Measurements from ENCODE around the gene CEP72. TPM values are rescaled to one million over a fixed set of nuclear protein-coding genes. Genes with fewer than 3 reads are reported as not detected.

Gene CEP72
- total RNA-seq, 1 experiment from 2014 or later: 33.2 TPM

- Histone ChIP-seq H3K4me1 (ENCODE audit: control insufficient read depth, insufficient read depth, low read length) (0 out of 2 replicates have a peak, but pooled peaks cover 3% of the 10 kb centered on the region), H3K27ac (ENCODE audit: low read length) (no peak overlapping the region), H3K27me3 (ENCODE audit: control insufficient read depth, insufficient read depth, low read length) (peaks cover 5% of the 10 kb centered on the region), H3K4me3 (ENCODE audit: low read depth in 2 of 2, low read length in 2 of 2) (no peak overlapping the region), H3K9me3 (ENCODE audit: control insufficient read depth, insufficient read depth, low read depth, low read length) (no peaks in the 10 kb centered on the region), H3K36me3 (ENCODE audit: control insufficient read depth, insufficient read depth, low read length) (no peaks in the 10 kb centered on the region)
- POLR2A ChIA-PET: no interaction called here
- in situ Hi-C loops (cut with HindIII; ENCODE audit: low pct_unique_long_range_greater_than_20kb, low sequenced_read_pairs): no loop called here
- ATAC-seq (no peak), DNase-seq (ENCODE audit: low read depth, low spot score) (no peak)
- no TSS peak for BruUV-seq (replicated peaks)
- intact Hi-C loops (cut with micrococcal nuclease; ENCODE audit: unreplicated experiment): no loop called here
- TF ChIP-seq CTCF (IDR thresholded peaks at IDR 0.05): no peak
- TF ChIP-seq TCF7L2 (IDR thresholded peaks at IDR 0.05; ENCODE audit: low read depth, low read length): no peak
- no peak for TF ChIP-seq REST (IDR thresholded peaks at IDR 0.05; ENCODE audit: insufficient read depth in 1 of 2, low read depth in 2 of 2, low read length in 1 of 2)
- no peak for TF ChIP-seq SIN3A (IDR thresholded peaks at IDR 0.05; ENCODE audit: borderline replicate concordance, insufficient read depth, low read depth, low read length)
- no peak for TF ChIP-seq POLR2AphosphoS5 (IDR thresholded peaks at IDR 0.05; ENCODE audit: low read depth, low read length)
- CTCF ChIA-PET: no interaction called here
These were observed 29.1 kb upstream of the CEP72 start for GRCh38 chr5:582936-583635.

- ChIA-PET CTCF (no interaction called here), POLR2A (no interaction called here)
- ATAC-seq: no peak
- intact Hi-C loops (cut with micrococcal nuclease; ENCODE audit: unreplicated experiment): no loop called here
- H3K4me3 ChIP-seq (ENCODE audit: low read depth in 2 of 2, low read length in 2 of 2): no peak overlapping the region
- no peaks in the 10 kb centered on the region for H3K9me3 ChIP-seq (ENCODE audit: control insufficient read depth, insufficient read depth, low read depth, low read length)
- H3K27ac ChIP-seq (ENCODE audit: low read length): no peak overlapping the region
- in situ Hi-C loops (cut with HindIII; ENCODE audit: low pct_unique_long_range_greater_than_20kb, low sequenced_read_pairs): no loop called here
- no TSS peak for BruUV-seq (replicated peaks)
- peaks cover 2% of the 10 kb centered on the region for H3K27me3 ChIP-seq (ENCODE audit: control insufficient read depth, insufficient read depth, low read length)
- 0 out of 2 replicates have a peak, but pooled peaks cover 3% of the 10 kb centered on the region for H3K4me1 ChIP-seq (ENCODE audit: control insufficient read depth, insufficient read depth, low read length)
- H3K36me3 ChIP-seq (ENCODE audit: control insufficient read depth, insufficient read depth, low read length): no peaks in the 10 kb centered on the region
- DNase-seq (ENCODE audit: low read depth, low spot score): no peak
- TF ChIP-seq SIN3A (IDR thresholded peaks at IDR 0.05; ENCODE audit: borderline replicate concordance, insufficient read depth, low read depth, low read length) (no peak), POLR2AphosphoS5 (IDR thresholded peaks at IDR 0.05; ENCODE audit: low read depth, low read length) (no peak), TCF7L2 (IDR thresholded peaks at IDR 0.05; ENCODE audit: low read depth, low read length) (no peak), CTCF (IDR thresholded peaks at IDR 0.05) (no peak), REST (IDR thresholded peaks at IDR 0.05; ENCODE audit: insufficient read depth in 1 of 2, low read depth in 2 of 2, low read length in 1 of 2) (no peak)
These were observed 28.5 kb upstream of the CEP72 start for GRCh38 chr5:583645-584044.
